Muscle layer of duodenum (tissue), 2 donors: ENCODE measurements around the gene XNDC1N.

ENCODE experiments used
- H3K27ac ChIP-seq: one replicate; pipeline ENCODE4 v1.7.0; 2013; ENCODE audit warnings: mild to moderate bottlenecking, low read length
- H3K27me3 ChIP-seq: one replicate; pipeline ENCODE4 v1.7.0; 2013; ENCODE audit warnings: low read depth, mild to moderate bottlenecking, control low read depth, low read length
- H3K36me3 ChIP-seq, 2 donors: one replicate each; pipeline ENCODE4 v1.7.0; 2013; ENCODE audit warnings: low read length in 2 of 2, control low read depth in 1 of 2, mild to moderate bottlenecking in 1 of 2; ENCODE audit not compliant: insufficient read depth in 2 of 2, control insufficient read depth in 1 of 2
- H3K4me1 ChIP-seq, 2 donors: one replicate each; pipeline ENCODE4 v1.7.0; 2013; ENCODE audit warnings: low read length in 2 of 2, mild to moderate bottlenecking in 2 of 2, control low read depth in 1 of 2, moderate library complexity in 1 of 2; ENCODE audit not compliant: insufficient read depth in 2 of 2, control insufficient read depth in 1 of 2
- H3K4me3 ChIP-seq, 2 donors: one replicate each; pipeline ENCODE4 v1.7.0; 2013; ENCODE audit warnings: low read length in 2 of 2, low read depth in 1 of 2, mild to moderate bottlenecking in 1 of 2
- H3K9me3 ChIP-seq, 2 donors: one replicate each; pipeline ENCODE4 v1.7.0; 2013; ENCODE audit warnings: low read length in 2 of 2, control low read depth in 1 of 2, mild to moderate bottlenecking in 1 of 2; ENCODE audit not compliant: control insufficient read depth in 1 of 2
- donor health status: healthy.

XNDC1N gene, protein sequence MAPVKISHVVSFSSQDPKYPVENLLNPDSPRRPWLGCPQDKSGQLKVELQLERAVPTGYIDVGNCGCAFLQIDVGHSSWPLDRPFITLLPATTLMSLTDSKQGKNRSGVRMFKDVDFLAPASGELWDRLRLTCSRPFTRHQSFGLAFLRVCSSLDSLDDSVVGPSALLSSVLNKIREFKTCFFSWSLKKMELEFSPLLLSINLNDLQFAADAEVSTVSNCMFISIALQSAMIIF

DNA sequence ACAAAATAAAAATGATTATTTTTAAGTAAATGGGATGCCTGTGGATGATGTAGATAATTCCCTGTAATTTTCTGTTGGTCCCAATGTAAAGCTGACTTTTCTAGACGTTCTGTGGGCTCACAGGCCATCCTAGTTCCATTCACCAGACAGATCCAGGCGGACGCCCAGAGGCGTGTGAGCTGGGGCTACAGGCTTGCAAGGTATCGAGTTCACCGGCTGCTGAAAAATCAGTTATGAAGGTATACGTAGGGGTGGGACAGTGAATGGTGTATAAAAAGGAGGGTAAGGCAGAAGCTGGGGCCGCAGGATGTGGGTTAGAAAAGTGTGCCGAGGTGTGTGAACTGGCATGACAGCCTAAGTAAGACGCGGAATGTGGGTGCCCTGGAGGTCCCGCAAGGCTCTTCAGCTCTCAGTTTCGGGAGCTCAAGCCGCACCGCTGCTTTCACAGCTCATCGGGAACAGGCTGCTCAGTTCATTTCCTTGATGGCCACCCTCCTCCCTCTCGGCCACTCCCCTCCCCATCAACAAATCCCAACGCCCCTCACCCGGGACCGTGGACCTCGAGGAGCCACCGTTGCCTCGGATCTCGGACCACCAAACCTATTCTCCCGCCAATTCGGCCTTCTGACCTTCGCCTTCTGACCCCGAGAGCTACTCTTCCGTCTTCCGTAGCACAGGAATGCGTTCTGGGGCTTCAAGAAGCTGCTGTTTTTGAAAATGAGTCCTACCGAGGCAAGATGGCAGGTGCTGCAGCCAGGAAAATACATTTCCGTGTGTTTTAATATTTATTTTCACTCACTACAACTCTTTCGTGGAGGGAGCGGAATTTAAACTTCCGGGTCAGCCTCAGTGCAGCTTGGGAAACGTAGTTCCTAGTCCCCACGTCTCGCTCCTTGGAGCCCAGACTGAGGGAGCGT is at the start of gene XNDC1N:
Gene XNDC1N (minus strand): TSS at position 775 of the 917 bp plus-strand sequence. CDS start 5,241 bp downstream, outside the sequence.
- Histone ChIP-seq H3K27me3 (no peaks in the 10 kb centered on the region), H3K4me1 (peaks cover 15 to 29% of the 10 kb centered on the region in 2 donors), H3K36me3 (peaks cover 5 to 6% of the 10 kb centered on the region in 2 donors), H3K27ac (peak within 1 kb of the TSS; percentile 99), H3K9me3 (no peaks in the 10 kb centered on the region), H3K4me3 (peak within 1 kb of the TSS; percentile 99)

- Histone ChIP-seq H3K9me3 (no peaks in the 10 kb centered on the region), H3K27ac (no peak overlapping the region), H3K36me3 (peaks cover 0 to 5% of the 10 kb centered on the region in 2 donors), H3K4me3 (no peak overlapping the region), H3K4me1 (peaks cover 0 to 6% of the 10 kb centered on the region in 2 donors), H3K27me3 (no peaks in the 10 kb centered on the region)
Measured at GRCh38 chr11:71977743-71978418, 49.5 kb upstream of the XNDC1N start.

DNA sequence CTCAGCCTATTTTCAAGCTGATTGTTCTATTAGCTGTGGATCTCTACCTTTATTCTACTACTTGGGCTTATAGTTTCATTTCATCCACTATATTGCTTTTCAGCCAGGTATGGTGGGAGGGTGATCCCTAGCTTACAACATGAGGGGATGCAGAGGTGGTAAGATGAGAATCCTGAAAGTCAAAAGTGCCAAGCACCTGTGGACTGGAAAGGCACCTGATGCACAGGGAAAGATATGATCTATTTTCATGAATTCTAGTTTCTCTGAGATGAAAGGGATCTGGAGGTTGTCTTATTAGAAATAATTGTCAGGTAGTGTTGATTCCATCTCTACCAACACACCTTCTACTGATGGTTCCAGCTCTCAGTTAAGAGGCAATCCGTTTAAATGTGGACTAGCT is 48.7 kb upstream of the XNDC1N start:
- Histone ChIP-seq H3K36me3 (peaks cover 0 to 5% of the 10 kb centered on the region in 2 donors), H3K9me3 (no peaks in the 10 kb centered on the region), H3K27ac (no peak overlapping the region), H3K4me1 (peaks cover 0 to 6% of the 10 kb centered on the region in 2 donors), H3K4me3 (no peak overlapping the region), H3K27me3 (no peaks in the 10 kb centered on the region)

DNA sequence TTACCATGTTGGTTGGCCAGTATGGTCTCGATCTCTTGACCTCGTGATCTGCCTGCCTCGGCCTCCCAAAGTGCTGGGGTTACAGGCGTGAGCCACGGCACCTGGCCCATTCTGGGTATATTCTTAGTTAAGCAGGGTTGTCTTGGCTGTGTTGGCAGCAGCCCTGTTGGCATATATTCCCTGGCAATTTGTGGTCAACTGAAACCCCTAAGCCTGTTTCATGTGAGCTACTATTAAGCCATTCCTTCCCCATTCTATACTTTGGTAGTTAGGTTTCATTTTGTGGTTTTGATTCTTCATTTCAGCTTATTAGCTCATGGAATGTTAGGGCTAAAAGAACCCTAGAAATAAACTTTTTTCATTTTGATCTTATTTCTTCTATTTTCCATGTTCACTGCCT is 48.2 kb upstream of the XNDC1N start:
- no peak overlapping the region for H3K4me3 ChIP-seq
- H3K36me3 ChIP-seq, result peaks cover 0 to 5% of the 10 kb centered on the region in 2 donors
- peaks cover 0 to 6% of the 10 kb centered on the region in 2 donors for H3K4me1 ChIP-seq
- no peaks in the 10 kb centered on the region for H3K9me3 ChIP-seq
- no peak overlapping the region for H3K27ac ChIP-seq
- no peaks in the 10 kb centered on the region for H3K27me3 ChIP-seq

GRCh38 chr11:71971680-71972079 is 43.3 kb upstream of the XNDC1N start:
- no peaks in the 10 kb centered on the region for H3K4me1 ChIP-seq
- no peaks in the 10 kb centered on the region for H3K27me3 ChIP-seq
- H3K27ac ChIP-seq, result no peak overlapping the region
- H3K9me3 ChIP-seq, result no peaks in the 10 kb centered on the region
- peaks cover 4 to 5% of the 10 kb centered on the region in 2 donors for H3K36me3 ChIP-seq
- H3K4me3 ChIP-seq, result no peak overlapping the region

- H3K27ac ChIP-seq, result no peak overlapping the region
- H3K9me3 ChIP-seq, result no peaks in the 10 kb centered on the region
- H3K4me3 ChIP-seq, result no peak overlapping the region
- H3K4me1 ChIP-seq, result peaks cover 0 to 5% of the 10 kb centered on the region in 2 donors
- H3K27me3 ChIP-seq, result no peaks in the 10 kb centered on the region
- H3K36me3 ChIP-seq, result peaks cover 11 to 31% of the 10 kb centered on the region in 2 donors
Measured at GRCh38 chr11:71964641-71965040, 36.2 kb upstream of the XNDC1N start.

DNA sequence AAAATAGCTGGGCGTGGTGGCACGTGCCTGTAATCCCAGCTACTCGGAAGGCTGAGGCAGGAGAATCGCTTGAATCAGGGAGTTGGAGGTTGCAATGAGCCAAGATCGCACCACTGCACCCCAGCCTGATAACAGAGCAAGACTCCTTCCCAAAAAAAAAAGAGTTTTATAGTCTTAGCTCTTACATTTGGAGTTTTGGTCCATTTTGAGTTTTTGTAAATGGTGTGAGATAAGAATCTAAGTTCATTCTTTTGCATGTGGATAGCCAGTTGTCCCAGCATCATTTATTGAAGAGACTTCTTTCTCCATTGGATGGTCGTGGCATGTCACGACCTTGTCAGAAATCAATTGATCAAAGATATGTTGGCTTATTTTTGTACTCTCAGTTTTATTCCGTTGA is 35.1 kb upstream of the XNDC1N start:
- Histone ChIP-seq H3K4me3 (no peak overlapping the region), H3K9me3 (no peaks in the 10 kb centered on the region), H3K27ac (no peak overlapping the region), H3K27me3 (no peaks in the 10 kb centered on the region), H3K4me1 (peaks cover 0 to 5% of the 10 kb centered on the region in 2 donors), H3K36me3 (peaks cover 9 to 31% of the 10 kb centered on the region in 2 donors)

GRCh38 chr11:71962428-71963038 is 34.1 kb upstream of the XNDC1N start:
- no peak overlapping the region for H3K4me3 ChIP-seq
- no peaks in the 10 kb centered on the region for H3K27me3 ChIP-seq
- H3K27ac ChIP-seq, result no peak overlapping the region
- no peaks in the 10 kb centered on the region for H3K9me3 ChIP-seq
- peaks cover 7 to 31% of the 10 kb centered on the region in 2 donors for H3K36me3 ChIP-seq
- peaks cover 0 to 5% of the 10 kb centered on the region in 2 donors for H3K4me1 ChIP-seq

GRCh38 chr11:71955898-71956456 is 27.6 kb upstream of the XNDC1N start:
- Histone ChIP-seq H3K27me3 (no peaks in the 10 kb centered on the region), H3K36me3 (peaks cover 6 to 13% of the 10 kb centered on the region in 2 donors), H3K4me3 (no peak overlapping the region), H3K27ac (no peak overlapping the region), H3K4me1 (no peaks in the 10 kb centered on the region), H3K9me3 (no peaks in the 10 kb centered on the region)

GRCh38 chr11:71951741-71952310 is 23.4 kb upstream of the XNDC1N start:
- H3K4me3 ChIP-seq, result no peak overlapping the region
- no peaks in the 10 kb centered on the region for H3K9me3 ChIP-seq

More at GRCh38 chr11:71951741-71952310, 23.4 kb upstream of the XNDC1N start:
- Histone ChIP-seq H3K36me3 (no peaks in the 10 kb centered on the region), H3K27me3 (no peaks in the 10 kb centered on the region), H3K27ac (no peak overlapping the region), H3K4me1 (peaks cover 4 to 6% of the 10 kb centered on the region in 2 donors)
